Fibroblast of skin of back (primary cell): Measurements from ENCODE around the gene DGKI.
"Not testable (repeated sequence)": the region's sequence is repeated elsewhere in the genome, so short reads cannot be mapped to it uniquely, and the experiment has no call there.

Experiments
- DNase-seq: peaks from one replicate; pipeline ENCODE4 v3.0.0-alpha.2; 2013

DGKI gene

DNA sequence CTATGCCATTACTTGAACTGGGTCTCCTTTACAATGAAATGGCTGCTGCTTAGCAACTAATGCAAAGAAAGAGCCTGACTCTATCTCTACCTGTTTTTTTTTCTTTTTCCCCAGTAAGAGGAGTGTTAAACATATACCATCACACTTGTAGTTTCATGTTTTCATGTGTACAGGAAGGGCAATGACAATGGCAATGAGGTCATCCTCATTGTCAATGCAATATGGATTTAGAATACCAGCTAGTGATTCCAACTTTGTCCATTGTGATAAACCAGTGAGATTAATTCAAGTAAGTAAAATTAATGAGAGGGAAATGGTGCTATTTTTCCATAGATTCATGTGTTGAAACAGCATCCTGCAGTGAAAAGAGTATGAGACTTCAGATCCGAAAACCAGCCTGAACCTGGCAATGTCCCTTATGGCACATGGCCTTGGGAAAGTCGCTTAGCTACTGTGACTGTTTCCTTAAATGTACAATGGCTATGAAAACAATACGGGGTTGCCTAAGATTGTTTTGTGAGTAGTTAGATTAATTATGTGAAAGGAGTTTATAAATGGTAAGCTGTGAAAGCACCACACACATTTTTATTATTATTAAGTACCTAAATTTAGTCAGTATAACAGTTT, 11.2 kb downstream of the DGKI start:
- DNase-seq: peak; percentile 42

GRCh38 chr7:137834552-137834951, 12.2 kb downstream of the DGKI start:
- DNase-seq: no peak

DNA sequence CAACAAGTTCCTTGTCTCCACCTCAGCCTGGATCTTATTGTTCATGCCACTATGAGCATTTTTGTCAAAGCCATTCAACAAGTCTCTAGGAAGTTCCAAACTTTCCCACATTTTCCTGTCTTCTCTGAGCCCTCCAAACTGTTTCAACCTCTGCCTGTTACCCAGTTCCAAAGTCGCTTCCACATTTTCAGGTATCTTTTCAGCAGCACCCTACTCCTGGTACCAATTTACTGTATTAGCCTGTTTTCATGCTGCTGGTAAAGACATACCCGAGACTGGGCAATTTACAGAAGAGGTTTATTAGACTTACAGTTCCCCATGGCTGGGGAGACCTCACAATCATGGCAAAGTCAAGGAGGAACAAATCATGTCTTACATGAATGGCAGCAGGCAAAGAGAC, 13.8 kb downstream of the DGKI start:
- DNase-seq: not testable (repeated sequence)

DNA sequence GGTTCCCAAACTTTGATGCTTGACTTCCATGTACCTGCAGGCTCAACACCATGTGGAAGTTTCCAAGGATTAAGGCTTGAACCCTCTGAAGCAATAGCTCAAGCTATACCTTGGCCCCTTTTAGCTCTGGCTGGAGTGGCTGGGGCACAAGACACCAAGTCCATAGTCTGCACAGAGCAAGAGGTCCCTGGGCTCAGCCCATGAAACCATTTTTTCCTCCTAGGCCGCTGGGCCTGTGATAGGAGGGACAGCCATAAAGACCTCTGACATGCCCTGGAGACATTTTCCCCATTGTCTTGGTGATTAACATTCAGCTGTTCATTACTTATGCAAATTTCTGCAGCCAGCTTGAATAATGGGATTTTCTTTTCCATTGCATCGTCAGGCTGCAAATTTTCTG, 14.4 kb downstream of the DGKI start:
- no peak for DNase-seq

GRCh38 chr7:137831555-137831954, 15.2 kb downstream of the DGKI start:
- DNase-seq: not testable (repeated sequence)

DNA sequence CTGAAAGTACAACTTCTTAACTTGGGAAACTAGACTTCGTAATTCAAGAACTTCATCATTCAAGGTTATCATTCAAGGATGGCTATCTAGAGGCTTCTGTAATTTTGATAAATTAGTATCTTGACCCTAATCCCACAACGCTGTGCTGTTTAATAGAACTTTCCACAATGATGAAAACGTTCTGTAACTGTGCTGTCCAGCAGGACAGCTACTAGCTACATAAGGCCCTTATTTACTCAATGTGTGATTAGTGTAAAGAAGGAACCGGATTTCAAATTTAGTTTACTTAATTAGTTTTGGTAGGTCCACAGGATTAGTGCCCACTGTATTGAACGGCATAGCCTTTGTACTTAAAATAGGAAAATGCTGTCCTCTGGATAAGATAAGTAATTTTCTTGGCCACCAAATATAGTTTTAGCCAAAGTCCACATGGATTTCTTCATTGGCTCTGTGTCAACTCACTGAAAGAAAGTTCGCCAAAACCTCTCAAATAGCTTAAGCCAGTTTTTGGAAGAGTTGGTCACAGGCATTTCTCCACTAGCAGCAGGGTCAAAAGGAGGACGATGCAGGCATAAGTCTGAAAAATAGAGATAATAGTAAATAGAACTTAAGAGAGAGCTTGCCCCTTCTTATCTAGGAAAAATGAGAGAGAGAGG, 17.3 kb downstream of the DGKI start:
- DNase-seq: no peak

GRCh38 chr7:137828456-137828855, 18.3 kb downstream of the DGKI start:
- no peak for DNase-seq

GRCh38 chr7:137825489-137825888, 21.3 kb downstream of the DGKI start:
- no peak for DNase-seq

GRCh38 chr7:137820677-137821420, 25.9 kb downstream of the DGKI start:
- DNase-seq: peak; percentile 56

GRCh38 chr7:137820156-137820555, 26.6 kb downstream of the DGKI start:
- no peak for DNase-seq

- peak; percentile 25 for DNase-seq
These were observed 28.7 kb downstream of the DGKI start for GRCh38 chr7:137818036-137818435.

DNA sequence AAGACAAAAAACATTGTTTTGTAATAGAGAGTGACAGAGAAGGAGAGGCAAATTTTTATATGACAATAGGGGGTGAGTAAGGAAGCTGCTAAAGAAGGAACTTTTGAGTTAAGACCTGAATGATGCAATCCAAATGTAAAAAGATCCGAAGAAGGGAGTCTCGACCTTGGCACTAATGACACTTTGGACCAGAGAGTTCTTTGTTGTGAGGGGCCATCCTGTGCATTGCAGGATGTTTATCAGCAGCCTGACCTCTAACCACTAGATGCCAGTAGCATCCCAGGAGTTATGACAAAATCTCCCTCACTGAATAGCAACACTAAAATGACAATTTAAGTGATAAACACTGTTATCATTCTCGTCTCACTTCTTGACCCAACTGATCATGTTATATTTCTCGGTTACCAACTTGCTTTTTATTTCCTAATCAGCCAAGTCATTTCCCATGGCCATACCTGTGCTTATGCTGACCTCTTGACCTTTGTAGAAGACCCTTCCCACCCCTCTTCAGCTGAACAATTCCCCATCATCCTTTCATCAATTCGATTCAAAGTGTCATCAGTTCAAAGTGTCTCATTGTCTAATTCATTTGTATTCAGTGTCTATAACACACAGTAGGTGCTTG, 30.0 kb downstream of the DGKI start:
- DNase-seq: peak; percentile 38

- DNase-seq: no peak
These were observed 33.2 kb downstream of the DGKI start for GRCh38 chr7:137813541-137813940.

DNA sequence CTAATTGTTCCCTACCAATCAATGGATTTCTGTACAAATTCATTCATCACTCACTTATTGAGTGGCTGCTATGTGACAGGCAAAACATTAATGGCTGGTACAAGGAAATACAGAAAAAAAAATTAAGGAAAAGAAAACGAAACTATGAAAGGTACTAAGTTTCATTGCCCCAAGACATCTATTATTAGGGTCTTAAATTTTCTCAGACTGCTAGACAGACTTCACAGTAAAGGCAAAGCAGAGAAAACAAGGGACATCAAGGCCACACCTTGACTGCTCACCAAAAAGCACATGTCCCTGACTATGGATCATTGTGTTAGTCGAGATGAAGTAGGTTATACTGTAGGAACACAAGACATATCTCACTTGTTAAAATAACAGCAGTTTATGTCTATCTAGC, 36.5 kb downstream of the DGKI start:
- no peak for DNase-seq

GRCh38 chr7:137804836-137805235, 41.9 kb downstream of the DGKI start:
- DNase-seq: no peak

- no peak for DNase-seq
These were observed 45.3 kb downstream of the DGKI start for GRCh38 chr7:137801491-137801890.

DNA sequence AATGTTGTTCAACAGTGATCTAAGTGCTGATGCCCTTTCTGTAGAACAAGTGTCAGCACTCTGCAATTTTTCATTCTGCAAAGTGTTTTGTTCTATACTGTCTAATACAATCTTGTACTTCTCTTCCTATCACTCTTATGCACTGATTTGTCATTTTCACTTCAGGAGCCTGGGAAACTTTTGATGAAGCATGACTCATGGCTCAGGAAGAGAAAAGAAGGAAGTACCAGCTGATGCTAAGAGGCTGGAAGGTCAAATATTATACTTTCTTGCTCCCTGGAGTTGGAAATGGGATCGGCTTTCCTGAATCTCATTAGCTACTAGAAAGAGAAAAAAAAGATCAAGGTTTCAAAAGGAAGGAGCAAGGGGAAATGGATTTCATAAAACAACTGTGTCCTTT, 45.8 kb downstream of the DGKI start:
- DNase-seq: peak; percentile 66

DNA sequence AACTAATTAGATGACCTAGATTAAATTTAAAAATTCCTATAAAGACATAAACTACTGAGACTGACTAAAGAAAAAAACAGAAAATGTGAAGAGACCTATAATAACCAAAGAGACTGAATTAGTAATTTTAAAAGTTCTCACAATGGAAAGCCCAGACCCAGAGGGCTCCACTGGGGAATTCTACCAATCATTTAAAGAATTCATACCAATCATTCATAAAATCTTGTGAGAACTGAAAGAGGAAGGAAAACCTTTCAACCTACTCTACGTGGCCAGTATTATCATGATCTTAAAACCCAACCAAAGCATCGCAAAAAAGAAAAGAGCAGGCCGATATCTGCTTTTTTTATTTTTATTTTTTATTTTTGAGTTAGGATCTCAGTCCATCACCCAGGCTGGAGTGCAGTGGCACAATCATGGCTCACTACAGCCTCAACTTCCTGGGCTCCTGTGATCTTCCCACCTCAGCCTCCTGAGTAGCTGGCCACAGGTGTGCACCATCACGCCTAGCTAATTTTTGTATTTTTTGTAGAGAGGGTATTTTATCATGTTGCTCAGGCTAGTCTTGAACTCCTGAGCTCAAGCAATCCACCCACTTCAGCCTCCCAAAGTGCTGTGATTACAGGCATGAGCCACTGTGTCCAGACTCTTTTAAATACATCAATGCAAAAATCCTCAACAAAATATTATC, 48.6 kb downstream of the DGKI start:
- no peak for DNase-seq

DNA sequence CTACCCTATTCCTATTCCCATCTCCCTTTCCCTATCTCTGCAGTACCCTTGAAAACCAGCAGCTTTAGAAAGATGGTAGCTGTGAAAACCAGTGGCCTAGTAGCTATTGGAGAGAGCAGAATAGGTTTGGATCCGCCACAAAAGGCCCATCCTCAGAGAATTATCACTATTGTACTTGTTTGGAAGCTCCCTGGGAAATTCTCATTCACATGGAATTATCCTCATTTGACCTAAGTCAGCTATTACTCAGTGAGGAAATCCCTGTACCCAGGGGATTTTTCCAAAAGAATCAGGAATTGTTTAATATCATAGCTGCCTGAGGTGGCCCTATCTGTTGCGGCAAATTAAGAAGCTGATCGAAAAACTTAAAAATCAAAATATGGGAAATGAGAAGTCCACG, 51.6 kb downstream of the DGKI start:
- no peak for DNase-seq

- DNase-seq: no peak
These were observed 54.8 kb downstream of the DGKI start for GRCh38 chr7:137791930-137792329.

DNA sequence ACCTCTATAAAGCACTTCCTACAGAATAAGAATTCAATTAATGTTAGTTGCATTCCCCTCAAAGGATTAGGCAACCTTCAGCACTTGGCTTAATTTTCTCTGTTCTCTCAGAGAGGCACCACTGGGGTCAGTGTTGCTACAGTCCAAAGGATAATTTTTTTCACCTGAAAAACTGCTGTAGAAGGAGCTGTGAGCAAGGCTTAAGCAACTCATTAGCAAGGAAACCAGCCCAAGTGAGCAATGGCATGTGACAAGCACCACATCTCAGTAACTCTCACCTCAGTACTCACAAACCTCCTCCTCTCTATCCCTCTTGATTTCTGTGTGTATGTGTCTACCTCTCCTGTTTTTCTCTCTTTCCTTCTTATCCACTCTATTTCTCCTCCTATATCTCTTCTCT, 55.9 kb downstream of the DGKI start:
- no peak for DNase-seq

GRCh38 chr7:137789215-137789882, 57.4 kb downstream of the DGKI start:
- DNase-seq: no peak
